Measurements from ENCODE around the gene NTRK2.

The NTRK2 gene

DNA sequence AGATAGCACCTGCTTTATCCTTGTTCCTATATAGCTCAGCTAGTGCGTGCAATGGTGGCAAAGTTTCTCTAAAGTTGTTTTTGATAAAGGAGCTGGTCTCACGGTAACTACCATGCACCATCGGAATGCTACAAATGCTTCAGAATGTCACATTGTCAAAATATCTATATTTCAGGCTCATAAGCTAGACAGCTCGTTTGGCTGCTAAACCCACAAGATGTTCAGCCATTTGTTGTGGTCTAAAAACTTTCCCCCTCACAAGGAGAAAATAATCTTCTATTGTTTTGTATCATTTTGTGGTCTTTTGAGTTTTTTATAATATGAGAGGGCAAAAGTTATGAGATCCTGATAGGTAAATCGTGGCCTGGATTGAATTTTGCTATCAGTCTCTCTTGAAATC is 137.9 kb downstream of the NTRK2 start:
- TF ChIP-seq CTCF (conservative IDR thresholded peaks at IDR 0.05) = no peak
- H3K27ac ChIP-seq = no peak overlapping the region

- TF ChIP-seq CTCF (conservative IDR thresholded peaks at IDR 0.05) = no peak
- H3K27ac ChIP-seq = no peak overlapping the region
Measured at GRCh38 chr9:84807870-84808390, 138.4 kb downstream of the NTRK2 start.

- no peak overlapping the region for H3K27ac ChIP-seq
- no peak for TF ChIP-seq CTCF (conservative IDR thresholded peaks at IDR 0.05)
Measured at GRCh38 chr9:84808416-84808815, 138.9 kb downstream of the NTRK2 start.

DNA sequence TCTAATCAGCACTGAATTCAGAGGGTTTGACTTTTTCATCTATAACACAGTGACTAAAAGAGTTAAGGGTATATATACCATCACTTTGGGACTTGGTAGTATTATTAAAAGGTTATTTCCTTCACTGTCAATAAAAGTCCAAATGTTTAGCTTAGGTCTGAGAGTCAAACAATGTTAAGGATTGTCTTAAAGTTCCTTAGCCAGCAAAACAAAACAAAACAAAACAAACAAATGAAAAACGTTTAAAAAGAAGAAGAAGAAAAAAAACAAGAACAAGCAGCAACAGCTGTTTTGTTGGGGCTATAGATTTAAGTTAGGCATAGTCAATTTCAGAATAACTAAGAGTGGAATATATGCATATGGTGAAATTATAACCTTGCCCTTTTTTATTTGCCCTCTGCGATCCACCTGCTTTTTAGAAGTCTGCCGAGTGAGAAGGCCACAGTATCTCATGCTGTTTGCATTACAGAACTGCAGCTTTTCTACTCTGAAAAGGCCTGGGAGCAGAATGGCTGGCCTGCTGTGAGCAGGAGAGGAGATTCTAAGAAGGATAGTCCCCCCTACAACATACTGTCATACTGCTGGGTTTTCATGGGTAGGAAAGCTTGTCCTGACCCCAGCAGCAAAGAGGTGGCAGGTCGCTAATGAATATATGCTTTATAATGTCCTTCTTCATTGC is 141.7 kb downstream of the NTRK2 start:
- H3K27ac ChIP-seq = no peak overlapping the region
- no peak for TF ChIP-seq CTCF (conservative IDR thresholded peaks at IDR 0.05)

GRCh38 chr9:84811751-84812074 is 142.2 kb downstream of the NTRK2 start:
- no peak overlapping the region for H3K27ac ChIP-seq
- TF ChIP-seq CTCF (conservative IDR thresholded peaks at IDR 0.05) = no peak

DNA sequence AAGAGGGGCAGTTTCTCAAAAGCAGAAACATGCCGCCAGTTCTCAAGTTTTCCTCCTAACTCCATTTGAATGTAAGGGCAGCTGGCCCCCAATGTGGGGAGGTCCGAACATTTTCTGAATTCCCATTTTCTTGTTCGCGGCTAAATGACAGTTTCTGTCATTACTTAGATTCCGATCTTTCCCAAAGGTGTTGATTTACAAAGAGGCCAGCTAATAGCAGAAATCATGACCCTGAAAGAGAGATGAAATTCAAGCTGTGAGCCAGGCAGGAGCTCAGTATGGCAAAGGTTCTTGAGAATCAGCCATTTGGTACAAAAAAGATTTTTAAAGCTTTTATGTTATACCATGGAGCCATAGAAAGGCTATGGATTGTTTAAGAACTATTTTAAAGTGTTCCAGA is 142.8 kb downstream of the NTRK2 start:
- TF ChIP-seq CTCF (conservative IDR thresholded peaks at IDR 0.05) = no peak
- H3K27ac ChIP-seq = no peak overlapping the region

GRCh38 chr9:84812847-84813246 is 143.3 kb downstream of the NTRK2 start:
- TF ChIP-seq CTCF (conservative IDR thresholded peaks at IDR 0.05) = no peak
- no peak overlapping the region for H3K27ac ChIP-seq
